Testis (tissue), 3 donors: ENCODE measurements around the gene SNED1. TPM values are rescaled to one million over a fixed set of nuclear protein-coding genes. Genes with fewer than 3 reads are reported as not detected.

ENCODE experiments used
- DNase-seq: peaks from one replicate; pipeline ENCODE4 v3.0.0-alpha.2; 2019
- H3K27ac ChIP-seq, 2 donors: fragments of 200-600 bp; sonication (generic); one replicate each; pipeline ENCODE4 v1.5.1; 2019
- H3K27me3 ChIP-seq: fragments of 200-600 bp; sonication (generic); one replicate; pipeline ENCODE4 v1.5.1; 2019
- H3K36me3 ChIP-seq: fragments of 200-600 bp; sonication (generic); one replicate; pipeline ENCODE4 v1.5.1; 2017; ENCODE audit warnings: low read depth; ENCODE audit errors: missing control alignments
- H3K4me1 ChIP-seq: fragments of 200-600 bp; sonication (generic); one replicate; pipeline ENCODE4 v1.5.1; 2019
- H3K4me3 ChIP-seq, 2 donors: fragments of 200-600 bp; sonication (generic); one replicate each; pipeline ENCODE4 v1.5.1; 2017 to 2019
- H3K9me3 ChIP-seq: fragments of 200-600 bp; sonication (generic); one replicate; pipeline ENCODE4 v1.5.1; 2017
- CTCF ChIP-seq, 3 experiments: fragments of 450-650 bp in 2 of 3; fragments of 200-600 bp in 1 of 3; sonication (generic) in 1 of 3; IDR thresholded peaks; one replicate each; pipeline ENCODE4 v1.5.1; 2016 to 2019; ENCODE audit warnings: antibody characterized with exemption in 3 of 3, mild to moderate bottlenecking in 2 of 3, moderate library complexity in 1 of 3
- POLR2A ChIP-seq: fragments of 450-650 bp; IDR thresholded peaks from one replicate; pipeline ENCODE4 v1.6.1; 2017; ENCODE audit warnings: antibody characterized with exemption, mild to moderate bottlenecking, moderate library complexity
- WGBS, 2 donors: methylation state at CpG; one replicate each; pipeline ENCODE4 v1.1.5; 2018; 5-methylcytosine and 5-hydroxymethylcytosine counted together
- intact Hi-C: fragments of 100-400 bp; cut with DNase I; formaldehyde crosslinking; loops from one replicate; pipeline ENCODE4 v1.15.1; 2023; ENCODE audit warnings: low total_unique reads
- polyA plus RNA-seq: library from polyadenylated mRNA; stranded (reverse); fragments of 350-450 nt; fragmentation: Illumina TruSeq; extraction: RNeasy Lipid Tissue Mini Kit (QIAGEN cat#74804); gene quantifications from one replicate; pipeline ENCODE4 v1.2.3, GENCODE V29; 2014; ENCODE audit warnings: low read depth, low replicate concordance; ENCODE audit not compliant: insufficient read depth
- total RNA-seq, 2 donors: library from RNA; depleted of rRNA; stranded (reverse); fragments of >200 nt; gene quantifications; one replicate each; pipeline ENCODE4 v1.2.3, GENCODE V29; 2016

Gene SNED1
- total and polyA plus RNA-seq, 3 donors from 2014 or later = 15.8 to 107 (median 82.7) TPM

GRCh38 chr2:241108271-241109209 is 110.1 kb downstream of the SNED1 start:
- no peaks in the 10 kb centered on the region for H3K36me3 ChIP-seq
- intact Hi-C loops = no loop called here
- 85 to 90% methylated on average over 34 to 35 of the region's 35 CpGs for whole genome bisulfite sequencing, 2 donors

GRCh38 chr2:241109210-241110088 is 111.0 kb downstream of the SNED1 start:
- 90 to 95% methylated on average over 14 of the region's 14 CpGs for WGBS, 2 donors
- H3K36me3 ChIP-seq = no peaks in the 10 kb centered on the region
- H3K27me3 ChIP-seq = no peaks in the 10 kb centered on the region

More at GRCh38 chr2:241108271-241109209, 110.1 kb downstream of the SNED1 start:
- H3K4me1 ChIP-seq = peaks cover under 1% of the 10 kb centered on the region
- no peaks in the 10 kb centered on the region for H3K27me3 ChIP-seq
- peak; percentile 11 for DNase-seq
- no peak overlapping the region for H3K4me3 ChIP-seq
- H3K9me3 ChIP-seq = no peaks in the 10 kb centered on the region
- TF ChIP-seq POLR2A (no peak), CTCF (IDR thresholded peaks at IDR 0.05) (no peak)
- H3K27ac ChIP-seq = no peak overlapping the region

GRCh38 chr2:241110089-241110606 is 111.7 kb downstream of the SNED1 start:
- Histone ChIP-seq H3K27me3 (no peaks in the 10 kb centered on the region), H3K27ac (no peak overlapping the region), H3K36me3 (no peaks in the 10 kb centered on the region), H3K4me3 (no peak overlapping the region), H3K4me1 (no peaks in the 10 kb centered on the region), H3K9me3 (no peaks in the 10 kb centered on the region)
- TF ChIP-seq CTCF (IDR thresholded peaks at IDR 0.05) (no peak), POLR2A (no peak)
- WGBS, 2 donors = 91 to 93% methylated on average over 9 of the region's 9 CpGs
- DNase-seq = no peak
- intact Hi-C loops = no loop called here

More at GRCh38 chr2:241109210-241110088, 111.0 kb downstream of the SNED1 start:
- H3K27ac ChIP-seq = no peak overlapping the region
- no peak overlapping the region for H3K4me3 ChIP-seq
- DNase-seq = no peak
- H3K9me3 ChIP-seq = no peaks in the 10 kb centered on the region
- no peak for TF ChIP-seq CTCF (IDR thresholded peaks at IDR 0.05)
- TF ChIP-seq POLR2A = no peak
- H3K4me1 ChIP-seq = no peaks in the 10 kb centered on the region
- intact Hi-C loops = no loop called here

- no peak overlapping the region for H3K27ac ChIP-seq
- TF ChIP-seq CTCF (IDR thresholded peaks at IDR 0.05) (no peak), POLR2A (no peak)
- 91 to 92% methylated on average over 17 to 19 of the region's 19 CpGs for WGBS, 2 donors
These were observed 112.4 kb downstream of the SNED1 start for GRCh38 chr2:241110607-241111439.

More at GRCh38 chr2:241110607-241111439, 112.4 kb downstream of the SNED1 start:
- H3K4me1 ChIP-seq = no peaks in the 10 kb centered on the region
- no peaks in the 10 kb centered on the region for H3K36me3 ChIP-seq
- H3K4me3 ChIP-seq = no peak overlapping the region
- DNase-seq = no peak
- H3K27me3 ChIP-seq = no peaks in the 10 kb centered on the region
- no peaks in the 10 kb centered on the region for H3K9me3 ChIP-seq
- intact Hi-C loops = no loop called here
